ENCODE measurements around the gene LMNTD2. TPM values are rescaled to one million over a fixed set of nuclear protein-coding genes. Genes with fewer than 3 reads are reported as not detected.

The LMNTD2 gene
- total and polyA plus RNA-seq, 2 of the 13 experiments (the other 11 are each of a cell fraction or from before 2014, with no cell fraction given): 1.1 to 3.1 TPM

DNA sequence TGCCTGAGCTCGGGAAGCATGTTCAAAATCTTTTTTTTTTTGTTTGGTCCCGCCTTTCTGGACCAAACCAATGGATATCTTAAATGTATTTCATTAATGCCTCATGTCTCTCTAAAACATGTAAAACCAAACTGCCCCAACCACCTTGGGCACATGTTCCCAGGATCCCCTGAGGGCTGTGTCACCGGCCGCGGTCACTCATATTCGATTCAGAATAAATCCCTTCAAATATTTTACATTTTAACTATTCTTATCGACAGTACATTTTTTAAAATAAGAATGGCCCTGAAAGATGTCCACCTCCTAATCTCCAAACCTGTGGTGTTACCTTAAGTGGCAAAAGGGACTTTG, 55.6 kb downstream of the LMNTD2 start:
- H3K27ac ChIP-seq (ENCODE audit: extremely low read length, insufficient read depth, low read length): no peak overlapping the region
- peak overlapping the region; percentile 54 to 96 (median 70); a peak in 4 of 6 replicates for H3K4me3 ChIP-seq (replicated peaks in 1 of 3; ENCODE audit: insufficient read depth in 1 of 3, low read depth in 2 of 3, low read length in 3 of 3)
- no peak for TF ChIP-seq PRMT3 (CRISPR knock-in tag; IDR thresholded peaks at IDR 0.05; ENCODE audit: borderline replicate concordance, low read depth)
- TF ChIP-seq, protein P1, sequence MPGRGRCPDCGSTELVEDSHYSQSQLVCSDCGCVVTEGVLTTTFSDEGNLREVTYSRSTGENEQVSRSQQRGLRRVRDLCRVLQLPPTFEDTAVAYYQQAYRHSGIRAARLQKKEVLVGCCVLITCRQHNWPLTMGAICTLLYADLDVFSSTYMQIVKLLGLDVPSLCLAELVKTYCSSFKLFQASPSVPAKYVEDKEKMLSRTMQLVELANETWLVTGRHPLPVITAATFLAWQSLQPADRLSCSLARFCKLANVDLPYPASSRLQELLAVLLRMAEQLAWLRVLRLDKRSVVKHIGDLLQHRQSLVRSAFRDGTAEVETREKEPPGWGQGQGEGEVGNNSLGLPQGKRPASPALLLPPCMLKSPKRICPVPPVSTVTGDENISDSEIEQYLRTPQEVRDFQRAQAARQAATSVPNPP (CRISPR knock-in tag; IDR thresholded peaks at IDR 0.05): no peak
- TF ChIP-seq, protein P2, sequence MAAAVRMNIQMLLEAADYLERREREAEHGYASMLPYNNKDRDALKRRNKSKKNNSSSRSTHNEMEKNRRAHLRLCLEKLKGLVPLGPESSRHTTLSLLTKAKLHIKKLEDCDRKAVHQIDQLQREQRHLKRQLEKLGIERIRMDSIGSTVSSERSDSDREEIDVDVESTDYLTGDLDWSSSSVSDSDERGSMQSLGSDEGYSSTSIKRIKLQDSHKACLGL (CRISPR knock-in tag; IDR thresholded peaks at IDR 0.05): no peak

More for the DNA sequence above, 55.6 kb downstream of the LMNTD2 start:
- 94% methylated on average over 7 of the region's 7 CpGs for WGBS (ENCODE audit: low lambda C conversion rate)
- Histone ChIP-seq H2AFZ (ENCODE audit: low read length) (no peak overlapping the region), H3K79me2 (ENCODE audit: insufficient read depth, low read length) (peaks cover 28% of the 10 kb centered on the region), H3K4me1 (ENCODE audit: insufficient read depth, low read length) (peaks cover 21% of the 10 kb centered on the region), H3K9ac (ENCODE audit: insufficient read depth, low read depth, low read length) (peak overlapping the region; percentile 97; the same call in 1 of the 2 replicates), H4K20me1 (ENCODE audit: insufficient read depth, low read length) (no peaks in the 10 kb centered on the region), H3K4me2 (ENCODE audit: low read depth, low read length) (peak overlapping the region; percentile 96), H3K36me3 (replicated peaks in 1 of 2; ENCODE audit: control insufficient read depth in 1 of 2, insufficient read depth in 2 of 2, low read length in 2 of 2) (peaks cover 15 to 33% of the 10 kb centered on the region in 2 experiments; a peak in 4 of 5 replicates), H3K9me3 (ENCODE audit: low read length) (no peaks in the 10 kb centered on the region), H3K27me3 (ENCODE audit: control insufficient read depth in 1 of 2, insufficient read depth in 2 of 2, low read length in 2 of 2) (no peaks in the 10 kb centered on the region)
- ATAC-seq (no peak), DNase-seq (ENCODE audit: low spot score) (no peak), FAIRE-seq (no peak)
- in situ Hi-C loops (cut with HindIII; ENCODE audit: extremely low pct_ligation_motif_present, low pct_unique_long_range_greater_than_20kb): no loop called here
- BruUV-seq (replicated peaks): no TSS peak
- ChIA-PET CTCF (ENCODE audit: low intra/inter-chr PET ratio, low total read pairs) (interaction anchor here (2.9 kb wide), 1 partner anchor 14 kb away, joined by 11 read pairs; no protein-coding TSS in a partner anchor), POLR2A (interaction anchor here (2.1 kb wide), 1 partner anchor 89 kb away, joined by 7 read pairs; the partner anchor contains the start of gene SIGIRR)
- intact Hi-C loops (cut with micrococcal nuclease; ENCODE audit: unreplicated experiment): no loop called here

MicroRNAs encoded within 50 kb of the gene (microRNA counts, 767-probe panel; counts per million panel counts)
- not detected for microRNA hsa-miR-210

Small RNA genes lying within 50 kb of the gene (microRNA-seq; reads per million reads assigned to microRNA genes)
- gene MIR210: 162 reads per million, percentile 78 among the genes with 10 or more reads in this experiment

Small RNA genes lying within 50 kb of the gene (small RNA-seq; reads per million reads assigned to genes)
- gene MIR210 (ENCODE audit: insufficient read depth in 2 of 3, insufficient read length in 3 of 3, low read depth in 2 of 3, low replicate concordance in 1 of 3): 20.8 to 2,495 (median 1,175) reads per million in 3 experiments

Other genes starting within 250 kb of the LMNTD2 start
- 0.38 TPM in 1 of 2 replicates, not detected in the other for gene IFITM1, start 246.7 kb downstream of the LMNTD2 start, total RNA-seq (2016; rRNA removed; fragmentation: Illumina TruSeq; extraction: Trizol)
- gene IFITM1, start 246.7 kb downstream of the LMNTD2 start, polyA plus RNA-seq (2011; rRNA removed): 11.1 and 18.7 TPM in 2 replicates
- 30.0 and 52.6 TPM in 2 replicates for gene IFITM3, start 239.9 kb downstream of the LMNTD2 start, total RNA-seq (2016; rRNA removed; fragmentation: Illumina TruSeq; extraction: Trizol)
- gene IFITM3, start 239.9 kb downstream of the LMNTD2 start, polyA plus RNA-seq (2011; rRNA removed): 163 and 182 TPM in 2 replicates
- 24.8 and 50.1 TPM in 2 replicates for gene B4GALNT4, start 191.2 kb downstream of the LMNTD2 start, total RNA-seq (2016; rRNA removed; fragmentation: Illumina TruSeq; extraction: Trizol)
- gene B4GALNT4, start 191.2 kb downstream of the LMNTD2 start, polyA plus RNA-seq (2011; rRNA removed): 30.5 and 34.4 TPM in 2 replicates
- 21.1 and 28.7 TPM in 2 replicates for gene PKP3, start 166.5 kb downstream of the LMNTD2 start, total RNA-seq (2016; rRNA removed; fragmentation: Illumina TruSeq; extraction: Trizol)
- gene PKP3, start 166.5 kb downstream of the LMNTD2 start, polyA plus RNA-seq (2011; rRNA removed): 18.0 and 25.1 TPM in 2 replicates
- 0.80 and 2.1 TPM in 2 replicates for gene SIGIRR, start 145.7 kb downstream of the LMNTD2 start, total RNA-seq (2016; rRNA removed; fragmentation: Illumina TruSeq; extraction: Trizol)
- gene SIGIRR, start 145.7 kb downstream of the LMNTD2 start, polyA plus RNA-seq (2011; rRNA removed): 1.2 and 2.1 TPM in 2 replicates
- 1.5 and 8.9 TPM in 2 replicates for gene ANO9, start 118.7 kb downstream of the LMNTD2 start, total RNA-seq (2016; rRNA removed; fragmentation: Illumina TruSeq; extraction: Trizol)
- gene ANO9, start 118.7 kb downstream of the LMNTD2 start, polyA plus RNA-seq (2011; rRNA removed): 14.3 and 19.9 TPM in 2 replicates
- 11.3 and 21.7 TPM in 2 replicates for gene PTDSS2, start 110.5 kb downstream of the LMNTD2 start, total RNA-seq (2016; rRNA removed; fragmentation: Illumina TruSeq; extraction: Trizol)
- 26.4 and 37.6 TPM in 2 replicates for gene PTDSS2, start 110.5 kb downstream of the LMNTD2 start, polyA plus RNA-seq (2011; rRNA removed)
- gene RNH1, start 53.5 kb downstream of the LMNTD2 start, total RNA-seq (2016; rRNA removed; fragmentation: Illumina TruSeq; extraction: Trizol): 74.1 and 81.3 TPM in 2 replicates
- gene RNH1, start 53.5 kb downstream of the LMNTD2 start, polyA plus RNA-seq (2011; rRNA removed): 36.0 and 51.4 TPM in 2 replicates
- 47.5 and 50.0 TPM in 2 replicates for gene HRAS, start 25.2 kb downstream of the LMNTD2 start, total RNA-seq (2016; rRNA removed; fragmentation: Illumina TruSeq; extraction: Trizol)
- gene HRAS, start 25.2 kb downstream of the LMNTD2 start, polyA plus RNA-seq (2011; rRNA removed): 32.9 TPM in 2 replicates
- gene LRRC56, start 23.2 kb downstream of the LMNTD2 start, total RNA-seq (2016; rRNA removed; fragmentation: Illumina TruSeq; extraction: Trizol): 0.08 and 0.11 TPM in 2 replicates
- 0.29 and 0.46 TPM in 2 replicates for gene LRRC56, start 23.2 kb downstream of the LMNTD2 start, polyA plus RNA-seq (2011; rRNA removed)
- 13.1 and 20.2 TPM in 2 replicates for gene RASSF7, start 232 bp upstream of the LMNTD2 start, total RNA-seq (2016; rRNA removed; fragmentation: Illumina TruSeq; extraction: Trizol)
- 28.6 and 36.4 TPM in 2 replicates for gene RASSF7, start 232 bp upstream of the LMNTD2 start, polyA plus RNA-seq (2011; rRNA removed)
- gene PHRF1, start 15.7 kb upstream of the LMNTD2 start, total RNA-seq (2016; rRNA removed; fragmentation: Illumina TruSeq; extraction: Trizol): 13.7 and 16.7 TPM in 2 replicates
- gene PHRF1, start 15.7 kb upstream of the LMNTD2 start, polyA plus RNA-seq (2011; rRNA removed): 8.2 and 11.2 TPM in 2 replicates
- gene IRF7, start 55.2 kb upstream of the LMNTD2 start, total RNA-seq (2016; rRNA removed; fragmentation: Illumina TruSeq; extraction: Trizol): not detected in 2 replicates
- 0.04 TPM in 1 of 2 replicates, not detected in the other for gene IRF7, start 55.2 kb upstream of the LMNTD2 start, polyA plus RNA-seq (2011; rRNA removed)
- 0.21 and 0.46 TPM in 2 replicates for gene CDHR5, start 64.2 kb upstream of the LMNTD2 start, total RNA-seq (2016; rRNA removed; fragmentation: Illumina TruSeq; extraction: Trizol)
- gene CDHR5, start 64.2 kb upstream of the LMNTD2 start, polyA plus RNA-seq (2011; rRNA removed): 0.68 and 0.71 TPM in 2 replicates
- gene SCT, start 66.4 kb upstream of the LMNTD2 start, total RNA-seq (2016; rRNA removed; fragmentation: Illumina TruSeq; extraction: Trizol): not detected in 2 replicates
- gene SCT, start 66.4 kb upstream of the LMNTD2 start, polyA plus RNA-seq (2011; rRNA removed): not detected in 2 replicates
- 0.13 TPM in 1 of 2 replicates, not detected in the other for gene DRD4, start 76.5 kb upstream of the LMNTD2 start, total RNA-seq (2016; rRNA removed; fragmentation: Illumina TruSeq; extraction: Trizol)
- 0.09 TPM in 2 replicates for gene DRD4, start 76.5 kb upstream of the LMNTD2 start, polyA plus RNA-seq (2011; rRNA removed)
- 18.2 and 29.6 TPM in 2 replicates for gene DEAF1, start 134.5 kb upstream of the LMNTD2 start, total RNA-seq (2016; rRNA removed; fragmentation: Illumina TruSeq; extraction: Trizol)
- 22.3 and 31.6 TPM in 2 replicates for gene DEAF1, start 134.5 kb upstream of the LMNTD2 start, polyA plus RNA-seq (2011; rRNA removed)
- gene TMEM80, start 135.1 kb upstream of the LMNTD2 start, total RNA-seq (2016; rRNA removed; fragmentation: Illumina TruSeq; extraction: Trizol): 2.7 and 5.6 TPM in 2 replicates
- gene TMEM80, start 135.1 kb upstream of the LMNTD2 start, polyA plus RNA-seq (2011; rRNA removed): 17.1 and 20.9 TPM in 2 replicates
- gene EPS8L2, start 145.5 kb upstream of the LMNTD2 start, total RNA-seq (2016; rRNA removed; fragmentation: Illumina TruSeq; extraction: Trizol): 55.6 and 89.3 TPM in 2 replicates
- 416 and 597 TPM in 2 replicates for gene EPS8L2, start 145.5 kb upstream of the LMNTD2 start, polyA plus RNA-seq (2011; rRNA removed)
- gene TALDO1, start 186.7 kb upstream of the LMNTD2 start, total RNA-seq (2016; rRNA removed; fragmentation: Illumina TruSeq; extraction: Trizol): 240 and 336 TPM in 2 replicates
- 88.1 and 107 TPM in 2 replicates for gene TALDO1, start 186.7 kb upstream of the LMNTD2 start, polyA plus RNA-seq (2011; rRNA removed)
- 35.8 and 60.5 TPM in 2 replicates for gene GATD1, start 216.7 kb upstream of the LMNTD2 start, total RNA-seq (2016; rRNA removed; fragmentation: Illumina TruSeq; extraction: Trizol)
- 31.3 and 40.0 TPM in 2 replicates for gene GATD1, start 216.7 kb upstream of the LMNTD2 start, polyA plus RNA-seq (2011; rRNA removed)
- gene CEND1, start 229.4 kb upstream of the LMNTD2 start, total RNA-seq (2016; rRNA removed; fragmentation: Illumina TruSeq; extraction: Trizol): not detected in 2 replicates
- gene CEND1, start 229.4 kb upstream of the LMNTD2 start, polyA plus RNA-seq (2011; rRNA removed): not detected in 2 replicates
- 8.0 and 12.4 TPM in 2 replicates for gene SLC25A22, start 237.5 kb upstream of the LMNTD2 start, total RNA-seq (2016; rRNA removed; fragmentation: Illumina TruSeq; extraction: Trizol)
- gene SLC25A22, start 237.5 kb upstream of the LMNTD2 start, polyA plus RNA-seq (2011; rRNA removed): 19.2 and 20.5 TPM in 2 replicates
- 7.9 and 16.0 TPM in 2 replicates for gene PIDD1, start 244.5 kb upstream of the LMNTD2 start, total RNA-seq (2016; rRNA removed; fragmentation: Illumina TruSeq; extraction: Trizol)
- gene PIDD1, start 244.5 kb upstream of the LMNTD2 start, polyA plus RNA-seq (2011; rRNA removed): 14.3 and 17.7 TPM in 2 replicates
- 2,049 and 2,106 TPM in 2 replicates for gene RPLP2, start 249.2 kb upstream of the LMNTD2 start, total RNA-seq (2016; rRNA removed; fragmentation: Illumina TruSeq; extraction: Trizol)
- 895 and 978 TPM in 2 replicates for gene RPLP2, start 249.2 kb upstream of the LMNTD2 start, polyA plus RNA-seq (2011; rRNA removed)

Data from HepG2 (cell line).